Right renal pelvis (tissue), 4 donors: Measurements from ENCODE around the gene MUC22. TPM values are rescaled to one million over a fixed set of nuclear protein-coding genes. Genes with fewer than 3 reads are reported as not detected.
"Not testable (repeated sequence)": the region's sequence is repeated elsewhere in the genome, so short reads cannot be mapped to it uniquely, and the experiment has no call there.

Source experiments
- DNase-seq, 4 donors: peaks; one replicate each; pipeline ENCODE4 v3.0.0-alpha.2; 2013; ENCODE audit warnings: low read depth in 4 of 4, low spot score in 3 of 4, missing footprints in 1 of 4
- polyA plus RNA-seq, 4 donors: library from polyadenylated mRNA; unstranded; fragments of 120-200 nt; gene quantifications; one replicate each; pipeline ENCODE4 v1.2.1, GENCODE V29; 2013; ENCODE audit not compliant: insufficient read length in 4 of 4

MUC22 gene
- not detected for polyA plus RNA-seq

DNA sequence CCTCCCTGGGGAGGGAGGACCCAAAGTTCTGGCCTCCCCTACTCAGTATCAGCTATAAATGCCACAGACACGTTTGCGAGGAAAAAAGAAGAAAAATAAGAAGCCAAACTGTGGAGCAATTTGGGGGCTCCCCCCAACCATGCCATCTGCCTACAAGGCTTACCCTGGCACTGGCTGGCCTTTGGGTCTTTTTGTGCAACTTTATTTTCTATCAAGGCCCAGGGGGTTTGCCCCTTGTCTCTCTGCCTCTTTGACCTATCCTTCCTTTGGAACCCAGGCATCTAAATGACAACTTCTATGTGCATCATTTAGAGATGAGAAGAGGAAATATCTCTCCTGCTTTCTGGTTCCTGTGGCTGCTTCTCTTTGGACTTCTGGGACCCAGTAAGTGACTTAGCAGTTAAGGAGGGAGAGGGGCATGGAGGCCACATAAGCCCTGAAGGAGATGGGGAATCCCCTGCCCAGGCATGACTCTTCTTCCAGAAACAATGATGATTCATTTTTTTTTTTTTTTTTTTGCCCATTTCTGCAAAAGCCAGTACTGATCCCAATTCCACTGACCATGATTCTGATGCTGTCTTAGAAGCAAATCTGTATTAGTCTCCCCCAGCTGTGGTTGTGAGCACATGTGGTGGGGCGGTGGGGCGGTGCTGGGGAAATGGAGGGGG, at the start of gene MUC22:
Gene MUC22, plus strand, starts transcription at position 82 of the 668 bp plus-strand sequence. Its CDS starts 233 bp downstream, at position 315.
- no peak for DNase-seq

- no peak for DNase-seq
These were observed 49.2 kb upstream of the MUC22 start for GRCh38 chr6:30960907-30961673.

DNA sequence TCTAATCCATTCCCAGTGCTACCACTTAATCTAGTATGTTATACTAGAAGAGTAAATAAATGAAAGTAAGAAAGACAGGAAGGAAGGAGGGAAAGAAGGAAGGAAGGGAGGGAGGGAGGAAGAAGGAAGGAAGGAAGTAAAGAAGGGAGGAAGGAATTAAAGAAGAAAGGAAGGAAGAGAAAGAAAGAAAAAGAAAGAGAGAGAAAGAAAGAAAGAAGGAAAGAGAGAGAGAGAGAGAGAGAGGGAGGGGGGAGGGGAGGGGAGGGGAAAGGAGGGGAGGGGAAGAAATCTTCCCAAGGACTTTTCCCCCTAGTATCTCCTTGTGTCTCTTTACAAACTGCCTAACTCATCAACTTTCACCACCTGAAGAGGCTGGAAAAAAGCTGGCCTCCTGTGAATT, 47.6 kb upstream of the MUC22 start:
- no peak for DNase-seq

DNA sequence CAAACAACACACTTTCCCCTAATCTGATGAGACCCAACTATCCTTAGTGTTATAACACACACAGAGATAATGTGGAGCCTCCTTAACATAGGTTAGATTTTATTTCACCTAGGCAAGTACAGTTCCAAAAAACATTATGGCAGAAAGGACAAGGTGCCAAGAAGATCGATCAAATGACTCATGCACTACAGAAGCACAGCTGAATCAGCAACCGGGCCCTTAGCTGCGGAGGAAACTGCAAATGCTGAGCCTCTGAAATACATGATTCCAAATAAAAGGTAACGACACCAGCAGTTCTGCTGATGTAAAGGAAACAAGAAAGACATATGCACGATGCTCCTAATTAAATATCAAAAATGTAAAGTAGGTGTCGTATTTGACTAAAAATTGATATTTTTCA, 46.6 kb upstream of the MUC22 start:
- no peak for DNase-seq

GRCh38 chr6:30964075-30964474, 46.2 kb upstream of the MUC22 start:
- DNase-seq, result no peak

DNA sequence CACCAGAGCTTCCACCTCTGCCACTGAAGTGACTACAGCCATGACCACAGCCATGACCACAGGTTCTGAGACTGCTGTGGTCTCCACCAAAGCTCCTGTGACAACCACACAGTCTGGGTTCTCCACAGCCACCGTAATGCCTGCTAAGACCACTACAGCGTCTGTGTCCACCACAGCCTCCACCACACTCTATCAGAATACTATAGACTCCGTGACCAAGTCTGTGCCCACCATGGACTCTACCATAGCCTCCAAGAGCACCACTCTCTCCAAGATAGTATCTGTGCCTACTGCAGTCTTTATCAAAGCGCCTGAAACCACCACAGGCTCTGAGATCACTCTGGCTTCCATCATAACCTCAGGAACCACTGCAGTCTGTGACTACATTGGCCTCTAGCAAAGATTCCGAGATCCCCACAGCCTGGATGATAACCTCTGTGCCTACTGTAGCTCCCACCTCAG, 45.1 kb upstream of the MUC22 start:
- DNase-seq, result no peak

DNA sequence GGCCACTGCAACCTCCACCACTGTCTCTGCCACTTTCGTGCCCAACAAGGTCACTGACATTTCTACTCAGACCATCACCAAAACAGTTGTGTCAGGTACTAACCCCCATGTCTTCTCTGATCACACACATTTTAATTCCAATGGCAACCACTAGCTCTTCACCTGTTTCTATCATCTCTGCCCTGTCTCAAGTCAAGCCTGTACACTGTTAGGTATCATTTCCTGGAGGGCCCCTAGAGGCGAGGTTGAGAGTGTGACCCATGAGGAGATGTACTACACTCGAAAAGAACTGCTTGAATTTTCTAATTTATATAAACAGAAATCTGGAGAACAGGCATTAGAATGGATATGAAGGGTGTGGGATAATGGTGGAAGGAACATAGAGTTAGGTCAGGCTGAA, 44.1 kb upstream of the MUC22 start:
- DNase-seq, result no peak

GRCh38 chr6:30969171-30969570, 41.1 kb upstream of the MUC22 start:
- not testable (repeated sequence) for DNase-seq

- no peak for DNase-seq
These were observed 39.3 kb upstream of the MUC22 start for GRCh38 chr6:30970946-30971345.

GRCh38 chr6:30972816-30973215, 37.5 kb upstream of the MUC22 start:
- no peak for DNase-seq

- no peak for DNase-seq
These were observed 35.6 kb upstream of the MUC22 start for GRCh38 chr6:30974490-30975252.

GRCh38 chr6:30979141-30979540, 31.1 kb upstream of the MUC22 start:
- no peak for DNase-seq

DNA sequence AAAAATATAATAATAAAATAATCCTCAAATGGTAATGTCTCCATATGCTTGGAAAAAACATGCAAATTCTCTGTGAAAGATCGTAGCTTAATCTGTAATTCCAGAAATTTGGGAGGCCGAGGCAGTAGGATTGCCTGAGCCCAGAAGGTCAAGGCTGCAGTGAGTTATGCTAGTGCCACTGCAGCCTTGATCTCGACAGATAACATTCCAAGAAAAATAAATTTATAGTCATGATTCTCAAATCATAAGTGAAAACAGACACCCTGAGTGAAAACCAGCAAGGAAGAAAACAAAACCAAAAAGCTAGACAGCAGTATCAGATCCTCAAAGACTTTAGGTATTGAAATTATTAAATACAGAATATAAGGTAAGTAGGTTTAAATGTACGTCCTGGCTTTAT, 30.6 kb upstream of the MUC22 start:
- no peak for DNase-seq

GRCh38 chr6:30981942-30982772, 28.1 kb upstream of the MUC22 start:
- peak; percentile 15 to 49 (median 36) for DNase-seq

GRCh38 chr6:30983439-30983838, 26.8 kb upstream of the MUC22 start, which contains the start of gene MUC21:
MUC21 (plus strand) TSS chr6:30983718; CDS start chr6:30983959, 241 bp downstream.
- no peak for DNase-seq

- DNase-seq, result no peak
These were observed 24.8 kb upstream of the MUC22 start for GRCh38 chr6:30985490-30985889.

DNA sequence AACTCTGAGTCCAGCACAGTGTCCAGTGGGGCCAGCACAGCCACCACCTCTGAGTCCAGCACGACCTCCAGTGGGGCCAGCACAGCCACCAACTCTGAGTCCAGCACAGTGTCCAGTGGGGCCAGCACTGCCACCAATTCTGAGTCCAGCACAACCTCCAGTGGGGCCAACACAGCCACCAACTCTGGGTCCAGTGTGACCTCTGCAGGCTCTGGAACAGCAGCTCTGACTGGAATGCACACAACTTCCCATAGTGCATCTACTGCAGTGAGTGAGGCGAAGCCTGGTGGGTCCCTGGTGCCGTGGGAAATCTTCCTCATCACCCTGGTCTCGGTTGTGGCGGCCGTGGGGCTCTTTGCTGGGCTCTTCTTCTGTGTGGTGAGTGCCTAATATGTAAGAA, 23.0 kb upstream of the MUC22 start:
- DNase-seq, result no peak

- DNase-seq, result no peak
These were observed 22.0 kb upstream of the MUC22 start for GRCh38 chr6:30988209-30988825.

DNA sequence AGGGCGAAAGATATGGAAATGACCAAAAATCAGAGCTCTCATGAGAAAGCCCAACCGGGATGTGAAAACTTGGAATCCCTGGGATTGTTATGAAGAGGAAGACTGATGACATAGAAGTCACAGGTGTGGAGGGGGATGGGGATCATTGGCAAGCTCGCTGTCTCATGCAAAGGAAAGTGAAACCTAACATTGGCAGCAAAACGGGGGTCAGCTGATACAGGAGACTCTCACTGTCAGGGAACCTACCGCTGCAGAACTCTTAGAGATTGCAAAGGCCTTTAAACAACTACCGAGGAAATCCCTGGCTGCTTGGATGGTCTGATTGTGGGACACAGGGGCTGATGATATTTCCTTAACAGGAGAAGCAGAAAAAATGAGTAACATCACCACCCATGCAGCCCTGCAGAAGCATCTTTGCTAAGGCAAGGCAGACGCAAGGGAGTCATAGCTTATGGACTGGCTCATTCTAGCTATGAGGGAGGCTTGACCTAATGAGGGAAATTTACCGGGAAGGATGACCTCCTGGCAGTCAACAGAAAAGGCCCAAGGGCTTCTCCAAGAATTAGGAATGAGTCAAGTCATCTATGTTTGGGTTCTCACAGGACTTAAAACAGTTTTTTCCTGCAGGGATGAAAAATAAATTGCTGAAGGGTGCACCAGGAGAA, 19.7 kb upstream of the MUC22 start:
- no peak for DNase-seq
